A673 (cell line): ENCODE measurements around the gene CFAP43.
A peak's percentile ranks its signal among the peaks of the same experiment; 100 is the strongest.

Source experiments
- CTCF ChIP-seq: fragments of 300-800, 200-600 bp; sonication (generic); conservative IDR thresholded peaks from 2 replicates; pipeline ENCODE4 v1.5.1; 2017; ENCODE audit warnings: low read depth, mild to moderate bottlenecking, antibody characterized with exemption, low read length, moderate library complexity, mixed read lengths
- EZH2 ChIP-seq: fragments of 200-600 bp; sonication (generic); IDR thresholded peaks from 2 replicates; pipeline ENCODE4 v1.6.1; 2017; ENCODE audit warnings: borderline replicate concordance, low read depth, mild to moderate bottlenecking, mixed read lengths, antibody characterized with exemption, low read length; ENCODE audit not compliant: poor library complexity, severe bottlenecking

GRCh38 chr10:104121485-104122224, 110.5 kb downstream of the CFAP43 start, which contains the start of gene SFR1:
- TF ChIP-seq CTCF, result peak; percentile 84
- no peak for TF ChIP-seq EZH2
